ENCODE results near the gene APEH.
"Not testable (repeated sequence)": the region's sequence is repeated elsewhere in the genome, so short reads cannot be mapped to it uniquely, and the experiment has no call there.

- TF ChIP-seq CTCF (conservative IDR thresholded peaks at IDR 0.05 in 1 of 2, IDR thresholded peaks at IDR 0.05 in 1 of 2; ENCODE audit: low read depth in 1 of 2, low read length in 2 of 2); EZH2 (IDR thresholded peaks at IDR 0.05; ENCODE audit: low read length, missing control alignments): not testable (repeated sequence)
Measured at GRCh38 chr3:49695350-49696015, 21.3 kb downstream of the APEH start.

Data from fibroblast of lung (primary cell).